ENCODE results near the gene VCAN. TPM values are rescaled to one million over a fixed set of nuclear protein-coding genes. Genes with fewer than 3 reads are reported as not detected.
A peak's percentile ranks its signal among the peaks of the same experiment; 100 is the strongest.

The VCAN gene
- total RNA-seq, 1 donor from 2014 or later, result 431 TPM

- peak overlapping the region; percentile 94 for H3K4me3 ChIP-seq (ENCODE audit: insufficient read depth, low read depth, low read length)
- peak overlapping the region; percentile 95 for H3K27ac ChIP-seq (ENCODE audit: low read depth, low read length)
- H3K4me2 ChIP-seq (ENCODE audit: low read length), result peak overlapping the region; percentile 88
- H3K9me3 Mint-ChIP-seq (ENCODE audit: unreplicated experiment), result no peaks in the 10 kb centered on the region
- peak overlapping the region; percentile 96 for H3K9ac ChIP-seq (ENCODE audit: low read length)
- H3K4me1 ChIP-seq (ENCODE audit: insufficient read depth, low read length), result peaks cover 18% of the 10 kb centered on the region
- peak; percentile 74 for DNase-seq (ENCODE audit: low read depth)
- FAIRE-seq, result peak; percentile 84
- H3K9me3 ChIP-seq (ENCODE audit: insufficient read depth, low read depth, low read length), result no peaks in the 10 kb centered on the region
- peak overlapping the region; percentile 75 for H3K4me3 Mint-ChIP-seq (ENCODE audit: unreplicated experiment)
- H3K36me3 ChIP-seq (ENCODE audit: insufficient read depth, low read length), result peaks cover 16% of the 10 kb centered on the region
- H3K27ac Mint-ChIP-seq (ENCODE audit: unreplicated experiment), result peak overlapping the region; percentile 95
- peaks cover 10% of the 10 kb centered on the region for H3K36me3 Mint-ChIP-seq (ENCODE audit: low read depth, unreplicated experiment)
- TF ChIP-seq EZH2 (IDR thresholded peaks at IDR 0.05; ENCODE audit: insufficient read depth, low read length) (no peak), CTCF (IDR thresholded peaks at IDR 0.05; ENCODE audit: insufficient read depth, low read depth, low read length) (no peak)
- H4K20me1 ChIP-seq (ENCODE audit: insufficient read depth, low read length), result peaks cover 40% of the 10 kb centered on the region
- H3K27me3 ChIP-seq (ENCODE audit: insufficient read depth, low read length), result no peaks in the 10 kb centered on the region
- H3K4me1 Mint-ChIP-seq (ENCODE audit: low read depth, unreplicated experiment), result peaks cover 20% of the 10 kb centered on the region
- H3K27me3 Mint-ChIP-seq (ENCODE audit: low read depth, unreplicated experiment), result no peaks in the 10 kb centered on the region
- peaks cover 95% of the 10 kb centered on the region for H3K79me2 ChIP-seq (ENCODE audit: insufficient read depth, low read length)
- H2AFZ ChIP-seq (ENCODE audit: low read depth, low read length), result no peak overlapping the region
Observed at GRCh38 chr5:83475935-83476814, 4.6 kb downstream of the VCAN start.

GRCh38 chr5:83482961-83483360, 11.4 kb downstream of the VCAN start:
- Histone ChIP-seq H3K36me3 (ENCODE audit: insufficient read depth, low read length) (peaks cover 77% of the 10 kb centered on the region), H3K4me3 (ENCODE audit: insufficient read depth, low read depth, low read length) (no peak overlapping the region), H3K9me3 (ENCODE audit: insufficient read depth, low read depth, low read length) (no peaks in the 10 kb centered on the region), H3K27me3 (ENCODE audit: insufficient read depth, low read length) (no peaks in the 10 kb centered on the region), H3K9ac (ENCODE audit: low read length) (no peak overlapping the region), H2AFZ (ENCODE audit: low read depth, low read length) (no peak overlapping the region), H4K20me1 (ENCODE audit: insufficient read depth, low read length) (peaks cover 72% of the 10 kb centered on the region), H3K27ac (ENCODE audit: low read depth, low read length) (no peak overlapping the region), H3K79me2 (ENCODE audit: insufficient read depth, low read length) (peaks cover 99% of the 10 kb centered on the region), H3K4me2 (ENCODE audit: low read length) (no peak overlapping the region), H3K4me1 (ENCODE audit: insufficient read depth, low read length) (no peaks in the 10 kb centered on the region)
- no peak for FAIRE-seq
- Mint-ChIP-seq H3K4me3 (ENCODE audit: unreplicated experiment) (no peak overlapping the region), H3K27me3 (ENCODE audit: low read depth, unreplicated experiment) (no peaks in the 10 kb centered on the region), H3K9me3 (ENCODE audit: unreplicated experiment) (no peaks in the 10 kb centered on the region), H3K4me1 (ENCODE audit: low read depth, unreplicated experiment) (peaks cover 5% of the 10 kb centered on the region), H3K27ac (ENCODE audit: unreplicated experiment) (no peak overlapping the region), H3K36me3 (ENCODE audit: low read depth, unreplicated experiment) (peaks cover 40% of the 10 kb centered on the region)
- TF ChIP-seq CTCF (IDR thresholded peaks at IDR 0.05; ENCODE audit: insufficient read depth, low read depth, low read length) (no peak), EZH2 (IDR thresholded peaks at IDR 0.05; ENCODE audit: insufficient read depth, low read length) (no peak)
- DNase-seq (ENCODE audit: low read depth), result no peak

GRCh38 chr5:83484294-83484693, 12.8 kb downstream of the VCAN start:
- Mint-ChIP-seq H3K4me1 (ENCODE audit: low read depth, unreplicated experiment) (peaks cover 7% of the 10 kb centered on the region), H3K27ac (ENCODE audit: unreplicated experiment) (no peak overlapping the region), H3K36me3 (ENCODE audit: low read depth, unreplicated experiment) (peaks cover 36% of the 10 kb centered on the region), H3K27me3 (ENCODE audit: low read depth, unreplicated experiment) (no peaks in the 10 kb centered on the region), H3K9me3 (ENCODE audit: unreplicated experiment) (no peaks in the 10 kb centered on the region), H3K4me3 (ENCODE audit: unreplicated experiment) (no peak overlapping the region)
- H3K79me2 ChIP-seq (ENCODE audit: insufficient read depth, low read length), result peaks cover 99% of the 10 kb centered on the region
- DNase-seq (ENCODE audit: low read depth) (no peak), FAIRE-seq (no peak)
- no peaks in the 10 kb centered on the region for H3K9me3 ChIP-seq (ENCODE audit: insufficient read depth, low read depth, low read length)
- no peak overlapping the region for H3K9ac ChIP-seq (ENCODE audit: low read length)
- peaks cover 67% of the 10 kb centered on the region for H3K36me3 ChIP-seq (ENCODE audit: insufficient read depth, low read length)
- H3K4me3 ChIP-seq (ENCODE audit: insufficient read depth, low read depth, low read length), result no peak overlapping the region
- H2AFZ ChIP-seq (ENCODE audit: low read depth, low read length), result no peak overlapping the region
- TF ChIP-seq CTCF (IDR thresholded peaks at IDR 0.05; ENCODE audit: insufficient read depth, low read depth, low read length) (no peak), EZH2 (IDR thresholded peaks at IDR 0.05; ENCODE audit: insufficient read depth, low read length) (no peak)
- no peaks in the 10 kb centered on the region for H3K27me3 ChIP-seq (ENCODE audit: insufficient read depth, low read length)
- no peaks in the 10 kb centered on the region for H3K4me1 ChIP-seq (ENCODE audit: insufficient read depth, low read length)
- H4K20me1 ChIP-seq (ENCODE audit: insufficient read depth, low read length), result peaks cover 77% of the 10 kb centered on the region
- no peak overlapping the region for H3K27ac ChIP-seq (ENCODE audit: low read depth, low read length)
- H3K4me2 ChIP-seq (ENCODE audit: low read length), result no peak overlapping the region

Measured in astrocyte (in vitro differentiated cells and primary cell).